Measurements from ENCODE around the gene ELF2. TPM values are rescaled to one million over a fixed set of nuclear protein-coding genes. Genes with fewer than 3 reads are reported as not detected.
"Not testable (repeated sequence)": the region's sequence is repeated elsewhere in the genome, so short reads cannot be mapped to it uniquely, and the experiment has no call there.

Gene ELF2
- 141 TPM for total RNA-seq

DNA sequence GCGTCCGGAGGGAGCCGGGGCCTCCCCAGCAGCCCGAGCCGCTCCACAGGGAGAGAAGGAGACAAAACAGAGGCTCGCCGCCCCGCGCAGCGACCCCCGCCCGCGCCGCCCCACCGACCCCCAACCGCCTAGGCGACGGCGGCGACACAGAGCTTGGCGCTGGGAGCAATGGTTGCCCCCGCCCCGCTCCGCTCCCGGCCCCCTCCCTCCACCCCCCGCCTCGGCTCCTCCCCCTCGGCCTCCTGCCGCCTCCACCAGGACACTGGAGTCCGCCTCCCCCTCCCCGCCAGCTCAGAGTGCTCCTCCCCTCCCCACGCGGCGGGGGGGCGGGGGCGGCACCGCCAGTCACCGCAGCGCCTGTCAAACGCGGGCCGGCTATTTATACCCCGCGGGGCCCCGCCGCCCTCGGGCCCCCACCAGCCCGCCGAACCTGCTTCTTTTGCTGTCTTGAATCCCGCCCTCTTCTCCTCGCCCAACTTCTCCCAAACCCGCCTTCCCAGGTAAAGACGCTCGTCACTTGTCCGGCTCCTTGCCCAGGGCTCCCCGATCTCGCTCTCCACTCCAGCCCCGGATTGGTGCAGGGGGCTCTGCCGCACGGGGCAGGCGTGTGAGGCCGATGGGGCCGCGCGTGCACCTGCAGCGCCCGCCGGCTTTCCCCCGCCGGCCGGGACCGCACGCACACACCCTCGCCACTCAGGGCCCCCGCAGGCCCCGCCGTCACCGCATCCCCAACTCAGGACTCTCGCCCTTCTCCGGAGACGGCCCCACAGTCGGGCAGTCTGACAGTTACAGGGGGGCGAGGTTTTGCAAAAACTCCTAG is at the start of gene ELF2:
Gene ELF2, minus strand, starts transcription at position 170 of the 820 bp plus-strand sequence. CDS start 39,517 bp downstream, outside the sequence.
- DNase-seq (ENCODE audit: low spot score in 2 of 2) (peak; percentile 92 to 95), FAIRE-seq (no peak)

DNA sequence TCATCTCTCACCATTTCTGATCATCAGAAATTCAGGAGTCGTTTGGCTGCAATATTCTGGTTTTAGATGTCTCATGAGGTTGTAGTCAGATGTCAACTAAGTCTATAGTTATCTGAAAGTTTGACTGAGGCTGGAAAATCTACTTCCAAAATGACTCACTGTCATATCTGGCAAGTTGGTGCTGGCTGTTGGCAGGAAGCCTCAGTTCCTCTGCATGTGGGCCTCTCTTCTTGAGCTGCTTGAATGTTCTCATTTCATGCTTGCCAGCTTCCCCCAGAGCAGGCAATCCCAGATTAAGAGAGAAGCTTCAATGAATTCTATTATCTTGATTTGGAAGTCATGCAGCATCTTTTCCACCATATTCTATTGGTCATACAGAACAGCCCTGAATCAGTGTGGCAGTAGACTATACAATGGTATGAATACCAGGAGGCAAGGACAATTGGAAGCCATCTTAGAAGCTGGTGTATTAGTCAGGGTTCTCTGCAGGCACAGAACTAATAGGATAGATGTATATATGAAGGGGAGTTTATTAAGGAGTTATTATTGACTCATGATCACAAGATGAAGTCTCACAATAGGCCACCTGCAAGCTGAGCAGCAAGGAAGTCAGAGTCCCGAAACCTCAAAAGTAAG is 46.8 kb upstream of the ELF2 start:
- DNase-seq (ENCODE audit: low spot score in 2 of 2) = no peak
- no peak for FAIRE-seq

DNA sequence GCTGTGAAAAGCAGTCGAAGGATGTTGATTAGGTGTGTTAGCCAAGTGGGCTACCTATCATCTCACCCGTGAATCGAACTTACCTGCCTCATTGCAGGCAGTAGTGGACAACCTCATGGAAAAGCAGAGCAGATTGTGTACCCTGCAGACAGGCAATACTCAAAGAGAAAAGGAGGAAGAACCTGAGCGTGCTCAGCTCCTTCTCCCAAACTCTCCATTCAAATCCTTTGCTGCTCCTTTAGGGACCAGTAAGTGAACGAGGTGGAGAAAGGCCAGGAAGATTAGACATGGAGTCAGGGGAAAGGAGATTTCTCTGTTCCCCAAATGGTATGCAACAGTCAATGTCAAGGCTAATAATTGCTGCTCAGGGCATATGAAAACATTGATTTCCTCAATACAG is 45.2 kb upstream of the ELF2 start:
- FAIRE-seq (no peak), DNase-seq (ENCODE audit: low spot score in 2 of 2) (no peak)

DNA sequence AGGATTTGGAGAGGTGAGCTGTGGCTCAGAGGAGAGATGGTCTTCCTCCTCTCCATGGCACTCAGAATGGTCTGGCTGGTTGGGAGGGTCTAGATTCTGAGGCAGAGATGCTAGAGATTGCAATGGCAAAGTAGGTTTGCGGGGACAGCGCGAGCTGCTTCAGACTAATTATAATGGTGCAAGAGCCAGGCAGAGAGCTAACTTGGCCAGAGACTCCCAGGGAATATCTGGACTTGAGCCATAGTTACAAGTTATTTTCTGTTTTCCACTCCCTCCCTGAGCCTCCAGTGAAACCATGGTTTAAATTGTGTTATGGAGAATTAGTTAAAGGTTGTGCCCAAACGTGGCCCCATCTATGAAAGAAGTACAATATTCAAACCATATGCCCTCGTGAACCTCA is 44.7 kb upstream of the ELF2 start:
- no peak for FAIRE-seq
- no peak for DNase-seq (ENCODE audit: low spot score in 2 of 2)

DNA sequence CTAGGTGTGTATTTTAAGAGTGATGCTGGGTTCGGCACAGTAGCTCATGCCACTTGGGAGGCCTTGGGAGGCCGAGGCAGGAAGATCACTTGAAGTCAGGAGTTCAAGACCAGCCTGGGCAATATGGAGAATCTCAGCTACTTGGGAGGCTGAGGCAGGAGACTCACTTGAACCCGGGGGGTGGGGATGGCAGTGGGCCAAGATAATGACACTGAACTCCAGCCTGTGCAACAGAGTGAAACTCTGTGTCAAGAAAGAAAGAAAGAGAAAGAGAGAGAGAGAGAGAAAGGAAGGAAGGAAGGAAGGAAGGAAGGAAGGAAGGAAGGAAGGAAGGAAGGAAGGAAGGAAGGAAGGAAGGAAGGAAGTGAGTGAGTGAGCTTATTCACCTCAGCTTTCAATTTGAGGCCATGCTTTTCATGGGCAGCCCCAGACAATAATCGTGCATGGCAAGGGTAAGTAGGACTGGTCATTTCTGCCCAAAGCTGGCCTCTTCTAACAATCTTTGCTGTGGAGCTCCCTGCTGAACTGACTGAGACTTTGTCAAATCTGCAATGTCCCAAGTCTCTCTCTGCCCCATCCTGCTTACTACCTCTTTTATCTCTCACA is 42.5 kb upstream of the ELF2 start:
- DNase-seq (ENCODE audit: low spot score in 2 of 2) (no peak), FAIRE-seq (no peak)

DNA sequence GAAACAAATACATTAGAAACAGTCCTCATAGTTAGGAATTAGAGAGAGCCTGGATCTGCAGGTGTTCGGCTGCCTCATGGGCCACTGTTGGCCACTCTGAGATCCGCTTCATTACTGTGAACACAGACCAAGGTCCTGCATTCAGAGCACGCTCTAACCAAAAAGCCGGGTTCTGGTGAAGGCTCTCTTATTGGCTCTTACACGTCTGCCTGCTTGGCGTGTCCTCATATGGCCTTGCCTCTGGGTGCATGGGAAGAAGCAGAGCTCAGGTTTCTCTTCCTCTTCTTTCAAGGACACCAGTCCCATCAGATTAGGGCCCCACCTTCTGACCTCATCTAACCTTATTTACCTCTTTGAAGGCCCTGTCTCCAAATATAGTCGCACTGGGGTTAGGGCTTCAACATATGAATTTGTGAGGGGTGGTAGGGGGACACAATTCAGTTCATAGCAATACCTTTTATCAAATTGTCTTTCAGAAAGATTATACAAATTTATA is 37.1 kb upstream of the ELF2 start:
- FAIRE-seq = no peak
- DNase-seq (ENCODE audit: low spot score in 2 of 2) = no peak

DNA sequence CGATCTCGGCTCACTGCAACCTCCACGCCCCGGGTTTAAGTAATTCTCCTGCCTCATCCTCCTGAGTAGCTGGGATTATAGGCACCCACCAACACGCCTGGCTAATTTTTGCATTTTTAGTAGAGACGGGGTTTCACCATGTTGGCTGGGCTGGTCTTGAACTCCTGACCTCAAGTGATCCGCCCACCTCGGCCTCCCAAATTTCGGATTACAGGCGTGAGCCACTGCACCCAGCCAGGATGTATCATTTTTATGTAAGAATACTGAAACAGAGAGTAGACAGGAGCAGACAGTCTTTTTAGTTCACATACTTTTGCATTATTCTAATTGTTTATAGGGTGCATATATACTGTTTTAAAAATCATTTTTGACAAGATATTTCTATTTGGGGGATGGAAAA is 36.6 kb upstream of the ELF2 start:
- not testable (repeated sequence) for DNase-seq (ENCODE audit: low spot score in 2 of 2); FAIRE-seq

DNA sequence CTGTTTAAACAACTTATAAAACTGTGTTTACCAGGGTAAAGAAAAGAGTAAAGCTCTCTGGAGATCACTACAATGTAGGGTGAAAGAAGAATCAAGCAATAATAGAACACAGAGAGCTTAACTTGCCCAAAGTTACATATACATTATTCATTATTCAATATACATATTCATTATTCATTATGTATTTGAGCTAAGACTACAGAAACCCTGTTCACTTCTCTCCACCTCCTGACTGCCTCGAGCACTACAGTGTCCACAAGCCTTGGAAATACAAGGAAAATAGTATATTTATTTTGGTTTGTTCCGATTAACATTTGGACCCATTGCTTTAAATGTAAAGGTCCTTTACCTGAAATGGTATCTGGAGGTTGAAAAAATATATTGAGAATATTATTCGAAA is 35.9 kb upstream of the ELF2 start:
- no peak for DNase-seq (ENCODE audit: low spot score in 2 of 2)
- no peak for FAIRE-seq

DNA sequence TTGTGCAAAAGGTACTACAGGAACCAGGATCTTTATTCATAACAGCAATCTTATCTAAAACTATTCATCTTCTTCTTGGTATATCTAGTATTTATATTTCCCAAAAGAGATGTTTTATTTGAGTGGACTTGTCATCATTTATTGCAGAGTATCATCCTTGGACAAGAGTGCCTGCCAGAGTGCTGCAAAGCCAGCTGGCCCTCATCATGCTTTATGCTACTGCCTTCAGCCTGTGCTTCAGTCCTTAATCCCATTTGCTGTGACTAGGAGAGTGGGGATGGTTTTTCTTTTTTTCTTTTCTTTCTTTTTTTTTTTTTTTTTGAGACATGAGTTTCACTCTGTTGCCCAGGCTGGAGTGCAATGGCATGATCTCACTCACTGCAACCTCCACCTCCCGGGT is 33.5 kb upstream of the ELF2 start:
- DNase-seq (ENCODE audit: low spot score in 2 of 2) (no peak), FAIRE-seq (no peak)

DNA sequence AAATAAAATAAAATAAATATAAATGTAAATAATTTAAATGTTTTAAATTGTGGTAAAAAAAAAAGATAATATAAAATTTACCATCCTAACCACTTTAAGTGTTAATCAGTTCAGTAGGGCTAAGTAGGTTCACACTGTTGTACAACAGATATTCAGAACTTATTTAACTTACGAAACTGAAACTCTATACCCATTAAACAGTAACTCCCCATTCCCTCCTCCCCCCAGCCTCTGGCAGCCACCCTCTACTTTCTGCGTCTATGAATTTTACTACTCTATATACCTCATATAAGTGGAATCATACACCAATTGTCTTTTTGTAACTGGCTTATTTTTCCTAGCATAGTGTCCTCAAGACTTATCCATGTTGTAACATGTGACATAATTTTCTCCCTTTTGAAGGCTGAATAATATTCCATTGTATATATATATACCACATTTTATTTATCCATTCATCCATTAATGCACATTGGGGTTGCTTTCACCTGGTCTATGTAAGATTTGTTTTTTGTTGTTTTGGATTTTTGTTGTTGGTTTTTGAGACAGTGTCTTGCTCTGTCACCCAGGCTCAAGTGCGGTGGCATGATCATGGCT is 32.5 kb upstream of the ELF2 start:
- FAIRE-seq (peak; percentile 6), DNase-seq (ENCODE audit: low spot score in 2 of 2) (no peak)

DNA sequence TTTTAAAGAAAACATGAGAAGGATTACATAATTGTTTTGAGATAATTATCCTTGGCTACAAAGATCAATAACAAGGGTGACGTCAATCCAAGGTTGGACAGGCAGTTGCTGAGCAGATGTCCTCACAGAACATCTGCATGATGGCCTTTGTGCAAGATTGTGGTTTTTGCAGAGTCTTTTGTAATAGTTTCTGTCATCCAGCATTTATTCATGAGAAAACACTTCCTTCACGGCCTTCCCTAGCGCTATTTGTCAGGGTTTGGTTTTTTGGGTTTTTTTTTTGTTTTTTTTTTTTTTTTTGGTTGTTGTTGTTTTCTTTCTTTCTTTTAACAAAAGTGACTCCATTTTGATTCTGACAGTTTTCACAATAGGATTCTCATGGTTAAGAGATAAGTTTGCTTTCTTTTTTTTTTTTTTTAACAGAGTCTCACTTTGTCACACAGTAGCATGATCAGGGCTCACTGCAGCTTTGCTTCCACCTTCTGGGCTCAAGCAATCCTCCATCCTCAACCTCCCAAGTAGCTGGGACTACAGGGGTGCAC is 31.5 kb upstream of the ELF2 start:
- DNase-seq (ENCODE audit: low spot score in 2 of 2) (no peak), FAIRE-seq (no peak)

DNA sequence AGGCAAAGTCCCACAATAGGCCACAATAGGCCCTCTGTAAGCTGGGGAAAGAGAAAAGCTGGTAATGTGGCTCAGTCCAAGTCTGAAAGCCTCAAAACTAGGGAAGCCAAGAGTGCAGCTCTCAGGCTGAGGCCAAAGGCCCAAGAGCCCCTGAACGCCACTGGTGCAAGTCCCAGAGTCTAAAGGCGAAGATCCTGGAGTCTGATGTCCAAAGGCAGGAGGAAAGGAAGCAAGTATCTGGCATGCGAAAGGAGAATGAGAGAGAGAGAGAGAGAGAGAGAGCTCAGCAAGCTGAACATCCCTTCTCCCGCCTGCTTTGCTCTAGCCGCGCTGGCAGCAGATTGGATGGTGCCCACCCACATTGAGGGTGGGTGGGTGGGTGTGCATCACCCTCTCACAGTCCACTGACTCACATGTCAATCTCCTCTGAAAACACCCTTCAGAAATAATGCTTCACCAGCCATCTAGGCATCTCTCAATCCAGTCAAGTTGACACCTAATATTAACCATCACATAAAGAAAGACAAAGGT is 30.9 kb upstream of the ELF2 start:
- DNase-seq (ENCODE audit: low spot score in 2 of 2) (no peak), FAIRE-seq (no peak)

DNA sequence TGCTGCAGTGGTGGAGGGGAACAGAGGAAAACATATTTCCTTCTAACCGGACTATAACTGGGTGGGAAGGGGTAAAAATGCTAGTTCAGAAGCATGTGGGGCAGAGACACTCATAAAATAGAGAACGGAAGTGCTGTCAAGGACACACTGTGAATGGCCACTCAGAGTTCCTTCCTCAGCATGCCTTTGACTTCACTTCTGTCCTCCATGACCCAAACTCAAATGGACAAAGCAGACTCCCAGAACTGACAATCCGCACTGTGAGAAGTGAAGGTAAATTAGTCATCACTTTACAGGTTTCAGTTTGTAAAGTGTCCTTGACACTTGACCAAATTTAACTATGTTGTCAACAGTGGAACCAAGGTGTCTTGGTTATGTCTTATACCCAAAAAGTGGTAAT is 30.2 kb upstream of the ELF2 start:
- DNase-seq (ENCODE audit: low spot score in 2 of 2) (no peak), FAIRE-seq (no peak)

DNA sequence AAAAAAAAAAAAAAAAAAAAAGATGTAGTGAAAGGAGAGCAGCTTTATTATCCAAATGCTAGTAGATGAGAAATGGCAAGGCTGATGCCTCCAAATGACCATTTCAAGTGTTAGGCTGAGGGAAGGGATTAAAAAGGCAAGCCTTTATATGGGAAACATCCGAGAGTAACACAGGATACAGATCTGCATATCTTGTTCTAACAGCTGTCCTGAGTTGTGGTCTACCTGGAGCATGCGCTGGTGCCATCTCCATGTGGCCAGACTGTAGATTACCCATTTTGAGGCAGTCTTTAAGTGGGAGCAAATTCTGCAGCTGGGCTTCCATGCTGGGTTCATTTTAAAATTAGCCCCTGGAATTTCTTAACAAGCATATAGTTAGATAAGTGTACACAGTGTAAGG is 26.0 kb upstream of the ELF2 start:
- DNase-seq (ENCODE audit: low spot score in 2 of 2) (no peak), FAIRE-seq (no peak)

DNA sequence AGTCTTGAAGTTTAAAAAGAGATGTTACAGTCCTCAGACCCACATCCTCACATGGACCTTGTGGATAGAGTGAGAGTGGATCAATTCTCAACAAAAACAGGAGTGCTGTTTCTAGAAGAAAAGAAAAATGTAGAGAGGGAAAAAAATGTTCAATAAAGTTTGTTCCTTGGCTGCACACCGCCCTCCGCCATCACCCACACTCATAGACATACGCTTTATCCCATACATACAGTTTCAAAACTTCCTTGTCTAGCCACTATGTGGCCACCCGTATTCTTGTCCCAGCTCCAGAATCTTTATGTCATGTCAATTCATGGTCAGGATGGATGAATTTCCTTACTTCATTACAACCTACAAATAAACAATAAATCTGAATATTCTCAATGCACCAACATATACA is 23.5 kb upstream of the ELF2 start:
- no peak for FAIRE-seq
- no peak for DNase-seq (ENCODE audit: low spot score in 2 of 2)

DNA sequence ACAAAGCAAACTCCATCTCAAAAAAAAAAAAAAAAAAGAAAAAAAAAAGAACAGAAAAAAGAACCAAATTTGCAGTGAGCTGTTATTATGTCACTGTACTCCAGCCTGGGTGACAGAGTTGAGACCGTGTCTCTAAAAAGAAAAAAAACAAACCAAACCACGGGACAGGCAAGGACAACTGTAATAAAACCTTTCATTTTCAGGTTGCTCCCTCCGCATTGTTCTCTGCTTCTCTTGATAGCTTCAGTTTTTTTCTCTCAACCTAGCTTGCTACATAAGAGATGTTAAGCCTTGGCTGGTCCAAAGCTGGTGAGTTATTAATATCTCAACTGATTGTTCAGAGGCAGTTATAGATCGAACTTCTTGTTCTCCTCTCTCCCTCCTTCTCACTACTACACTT is 23.1 kb upstream of the ELF2 start:
- no peak for FAIRE-seq
- no peak for DNase-seq (ENCODE audit: low spot score in 2 of 2)

DNA sequence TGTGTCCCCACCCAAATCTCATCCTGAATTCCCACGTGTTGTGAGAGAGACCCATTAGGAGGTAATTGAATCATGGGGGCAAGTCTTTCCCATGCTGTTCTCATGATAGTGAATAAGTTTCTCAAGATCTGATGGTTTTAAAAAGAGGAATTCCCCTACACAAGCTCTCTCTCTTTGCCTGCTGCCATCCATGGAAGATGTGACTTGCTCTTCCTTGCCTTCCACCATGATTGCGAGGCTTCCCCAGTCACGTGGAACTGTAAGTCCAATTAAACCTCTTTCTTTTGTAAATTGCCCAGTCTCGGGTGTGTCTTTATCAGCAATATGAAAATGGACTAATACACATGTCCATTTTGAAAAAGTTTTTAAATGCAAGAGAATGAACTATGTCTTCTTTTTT is 20.2 kb upstream of the ELF2 start:
- not testable (repeated sequence) for DNase-seq (ENCODE audit: low spot score in 2 of 2); FAIRE-seq

DNA sequence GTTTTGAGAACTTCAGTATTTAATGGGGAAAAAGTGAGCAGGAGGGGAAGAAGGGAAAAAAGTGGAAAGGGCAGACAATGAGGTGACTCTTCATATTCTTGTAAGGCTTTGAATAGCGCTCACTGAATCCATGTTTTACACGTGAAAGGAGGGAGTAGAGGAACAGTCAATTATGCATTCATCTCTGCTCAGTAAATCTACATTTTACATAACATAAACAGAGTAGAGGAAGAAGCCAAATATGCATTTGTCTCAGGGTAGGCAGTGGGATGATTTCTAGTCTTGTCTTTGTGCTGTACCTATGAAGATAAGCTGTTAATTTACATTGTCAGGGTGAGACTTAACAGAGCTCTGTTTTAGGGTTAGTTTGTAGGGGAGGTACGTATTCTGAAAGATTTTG is 19.4 kb upstream of the ELF2 start:
- DNase-seq (ENCODE audit: low spot score in 2 of 2) = no peak
- FAIRE-seq = no peak

DNA sequence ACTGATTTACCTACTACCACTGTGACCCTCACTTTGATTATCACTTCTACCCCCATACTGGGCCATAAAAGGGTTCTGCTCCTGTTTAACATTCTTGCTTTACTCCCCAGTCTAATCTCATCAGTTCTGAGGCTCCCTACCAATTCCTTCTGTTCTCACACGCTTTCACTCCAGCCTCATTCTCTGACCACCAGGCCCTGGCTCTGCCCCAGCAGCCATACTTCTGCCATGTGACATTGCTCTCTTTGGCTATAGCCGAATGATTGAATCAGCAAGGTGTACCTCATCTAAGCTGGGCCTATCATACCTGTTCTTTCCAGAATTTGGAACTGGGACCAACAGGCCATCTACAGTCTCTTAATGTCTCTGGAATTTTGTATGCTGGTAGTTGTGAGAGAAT is 14.4 kb upstream of the ELF2 start:
- FAIRE-seq (no peak), DNase-seq (ENCODE audit: low spot score in 2 of 2) (no peak)

DNA sequence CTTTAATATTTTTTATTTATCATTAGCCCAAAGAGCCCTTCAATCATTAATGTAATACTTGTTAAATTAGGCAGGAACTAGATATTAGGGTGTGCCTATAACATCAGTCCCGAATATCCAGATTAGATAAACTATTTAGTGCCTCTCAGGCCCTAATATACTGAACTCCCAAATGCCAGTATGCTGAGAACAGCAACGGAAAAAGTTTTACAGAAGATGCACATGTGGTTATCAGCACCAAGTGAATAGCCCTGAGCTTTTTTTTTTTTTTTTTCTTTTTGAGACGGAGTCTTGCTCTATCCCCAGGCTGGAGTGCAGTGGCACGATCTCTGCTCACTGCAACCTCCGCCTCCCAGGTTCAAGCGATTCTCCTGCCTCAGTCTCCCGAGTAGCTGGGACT is 13.0 kb upstream of the ELF2 start:
- DNase-seq (ENCODE audit: low spot score in 2 of 2) = no peak
- no peak for FAIRE-seq

DNA sequence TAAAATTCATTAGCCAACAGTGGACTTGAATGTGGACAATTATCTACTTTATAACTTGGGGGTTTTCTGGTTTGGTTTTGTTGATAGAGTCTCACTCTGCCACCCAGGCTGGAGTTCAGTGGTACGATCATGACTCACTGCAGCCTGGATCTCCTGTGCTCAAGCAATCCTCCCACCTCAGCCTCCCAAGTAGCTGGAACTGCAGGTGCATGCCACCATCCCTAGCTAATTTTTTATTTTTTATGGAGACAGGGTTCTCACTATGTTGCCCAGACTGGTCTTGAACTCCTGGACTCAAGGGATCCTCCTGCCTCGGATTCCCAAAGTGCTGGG is 12.4 kb upstream of the ELF2 start:
- DNase-seq (ENCODE audit: low spot score in 2 of 2) (no peak), FAIRE-seq (no peak)

All from frontal cortex (tissue), 4 donors.